Measurements from ENCODE around the gene FAM89A.
"Not testable (repeated sequence)": the region's sequence is repeated elsewhere in the genome, so short reads cannot be mapped to it uniquely, and the experiment has no call there.

The FAM89A gene

GRCh38 chr1:231029841-231030240, 10.2 kb downstream of the FAM89A start:
- no peak for DNase-seq

GRCh38 chr1:231029247-231029646, 10.8 kb downstream of the FAM89A start:
- not testable (repeated sequence) for DNase-seq

- no peak for DNase-seq
These were observed 11.4 kb downstream of the FAM89A start for GRCh38 chr1:231028682-231029081.

GRCh38 chr1:231027971-231028370, 12.1 kb downstream of the FAM89A start:
- no peak for DNase-seq

- DNase-seq = no peak
These were observed 12.7 kb downstream of the FAM89A start for GRCh38 chr1:231027136-231027925.

- no peak for DNase-seq
These were observed 13.5 kb downstream of the FAM89A start for GRCh38 chr1:231026576-231026975.

GRCh38 chr1:231023150-231023549, 16.9 kb downstream of the FAM89A start:
- no peak for DNase-seq

GRCh38 chr1:231022543-231022942, 17.5 kb downstream of the FAM89A start:
- DNase-seq = not testable (repeated sequence)

- DNase-seq = no peak
These were observed 18.5 kb downstream of the FAM89A start for GRCh38 chr1:231021540-231022031.

GRCh38 chr1:231020816-231021215, 19.2 kb downstream of the FAM89A start:
- no peak for DNase-seq

- DNase-seq = no peak
These were observed 19.9 kb downstream of the FAM89A start for GRCh38 chr1:231020139-231020601.

GRCh38 chr1:231019711-231020110, 20.3 kb downstream of the FAM89A start:
- DNase-seq = no peak

- no peak for DNase-seq
These were observed 23.1 kb downstream of the FAM89A start for GRCh38 chr1:231016966-231017365.

- DNase-seq = no peak
These were observed 23.8 kb downstream of the FAM89A start for GRCh38 chr1:231016234-231016633.

GRCh38 chr1:231013391-231014015, 26.6 kb downstream of the FAM89A start:
- no peak for DNase-seq

- DNase-seq = no peak
These were observed 28.1 kb downstream of the FAM89A start for GRCh38 chr1:231011963-231012362.

- no peak for DNase-seq
These were observed 28.7 kb downstream of the FAM89A start for GRCh38 chr1:231011360-231011759.

- not testable (repeated sequence) for DNase-seq
These were observed 32.5 kb downstream of the FAM89A start for GRCh38 chr1:231007535-231007934.

GRCh38 chr1:231001892-231002291, 38.2 kb downstream of the FAM89A start:
- no peak for DNase-seq

GRCh38 chr1:231000639-231001038, 39.4 kb downstream of the FAM89A start:
- no peak for DNase-seq

GRCh38 chr1:231000201-231000600, 39.9 kb downstream of the FAM89A start:
- no peak for DNase-seq

GRCh38 chr1:230994860-230995259, 45.2 kb downstream of the FAM89A start:
- DNase-seq = no peak

- DNase-seq = no peak
These were observed 47.8 kb downstream of the FAM89A start for GRCh38 chr1:230992100-230992774.

- DNase-seq = no peak
These were observed 52.6 kb downstream of the FAM89A start for GRCh38 chr1:230987448-230987847.

All from CD4-positive, alpha-beta T cell treated with Interleukin-21 for 1 hour (primary cell).